Astrocyte of the cerebellum (primary cell): ENCODE measurements around the gene CHAF1A.

ENCODE experiments used
- DNase-seq: peaks from one replicate; pipeline ENCODE4 v3.0.0-alpha.2; 2011; ENCODE audit warnings: low read depth
- H3K4me3 ChIP-seq: 2 replicates; pipeline ENCODE4 v1.5.1; 2011; ENCODE audit warnings: mild to moderate bottlenecking, low read depth, low read length, moderate library complexity
- CTCF ChIP-seq: IDR thresholded peaks from 2 replicates; pipeline ENCODE4 v1.5.1; 2012; ENCODE audit warnings: low read length, low read depth, moderate library complexity, mild to moderate bottlenecking; ENCODE audit errors: missing control alignments
- in situ Hi-C: cut with HindIII; loops from 2 replicates; pipeline ENCODE4 v1.10.0; 2017; ENCODE audit warnings: low sequenced_read_pairs

CHAF1A gene

GRCh38 chr19:4370418-4371041 lies 31.9 kb upstream of the CHAF1A start:
- DNase-seq: no peak
- H3K4me3 ChIP-seq: no peak overlapping the region
- no peak for TF ChIP-seq CTCF
- in situ Hi-C loops: no loop called here

GRCh38 chr19:4371247-4372164 lies 30.9 kb upstream of the CHAF1A start:
- in situ Hi-C loops: no loop called here
- no peak overlapping the region for H3K4me3 ChIP-seq
- no peak for DNase-seq
- TF ChIP-seq CTCF: no peak

GRCh38 chr19:4372165-4373012 lies 30.1 kb upstream of the CHAF1A start:
- no peak for DNase-seq
- H3K4me3 ChIP-seq: no peak overlapping the region
- TF ChIP-seq CTCF: no peak
- in situ Hi-C loops: no loop called here

- H3K4me3 ChIP-seq: no peak overlapping the region
- no peak for DNase-seq
- no peak for TF ChIP-seq CTCF
- in situ Hi-C loops: no loop called here
Measured at GRCh38 chr19:4373013-4373367, 29.4 kb upstream of the CHAF1A start.

GRCh38 chr19:4373601-4374497 lies 28.6 kb upstream of the CHAF1A start:
- in situ Hi-C loops: no loop called here
- H3K4me3 ChIP-seq: no peak overlapping the region
- no peak for DNase-seq
- no peak for TF ChIP-seq CTCF
